Superior temporal gyrus (tissue), 1 donor: Measurements from ENCODE around the gene FAM177A1.

ENCODE experiments used
- DNase-seq: peaks from one replicate; pipeline ENCODE4 v3.0.0-alpha.2; 2016; ENCODE audit errors: extremely low spot score

FAM177A1 gene

GRCh38 chr14:35123388-35123703 is 77.3 kb downstream of the FAM177A1 start:
- DNase-seq, result no peak

GRCh38 chr14:35124127-35124526 is 78.1 kb downstream of the FAM177A1 start:
- no peak for DNase-seq
